ENCODE measurements around the gene MBD3L5. TPM values are rescaled to one million over a fixed set of nuclear protein-coding genes. Genes with fewer than 3 reads are reported as not detected.

MBD3L5 gene
- total RNA-seq, 6 experiments from 2014 or later, result not detected

DNA sequence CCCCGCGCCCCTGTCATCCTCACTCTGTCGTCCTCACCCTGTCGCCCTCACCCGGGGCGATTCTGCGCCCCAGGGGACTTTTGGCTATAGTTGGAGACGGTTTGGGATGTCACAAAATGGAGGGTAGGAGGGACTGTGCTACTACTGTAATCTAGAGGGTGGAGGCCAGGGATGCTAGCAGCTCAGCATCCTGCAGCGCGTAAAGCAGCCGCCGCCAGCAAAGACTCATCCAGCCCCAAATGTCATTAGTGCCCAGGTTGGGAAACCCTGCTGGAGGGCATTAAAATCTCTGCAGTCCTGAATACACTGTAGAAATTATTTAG, 39.5 kb downstream of the MBD3L5 start:
- Mint-ChIP-seq H3K4me1 (ENCODE audit: low read depth) (peaks cover 20% of the 10 kb centered on the region), H3K36me3 (ENCODE audit: low read depth) (peaks cover 22% of the 10 kb centered on the region), H3K9me3 (peaks cover 12% of the 10 kb centered on the region), H3K4me3 (peak overlapping the region; percentile 96), H3K27me3 (ENCODE audit: insufficient read depth) (peaks cover 4% of the 10 kb centered on the region), H3K27ac (peak overlapping the region; percentile 92)
- peak; percentile 4 for DNase-seq
- TF ChIP-seq, protein P1, sequence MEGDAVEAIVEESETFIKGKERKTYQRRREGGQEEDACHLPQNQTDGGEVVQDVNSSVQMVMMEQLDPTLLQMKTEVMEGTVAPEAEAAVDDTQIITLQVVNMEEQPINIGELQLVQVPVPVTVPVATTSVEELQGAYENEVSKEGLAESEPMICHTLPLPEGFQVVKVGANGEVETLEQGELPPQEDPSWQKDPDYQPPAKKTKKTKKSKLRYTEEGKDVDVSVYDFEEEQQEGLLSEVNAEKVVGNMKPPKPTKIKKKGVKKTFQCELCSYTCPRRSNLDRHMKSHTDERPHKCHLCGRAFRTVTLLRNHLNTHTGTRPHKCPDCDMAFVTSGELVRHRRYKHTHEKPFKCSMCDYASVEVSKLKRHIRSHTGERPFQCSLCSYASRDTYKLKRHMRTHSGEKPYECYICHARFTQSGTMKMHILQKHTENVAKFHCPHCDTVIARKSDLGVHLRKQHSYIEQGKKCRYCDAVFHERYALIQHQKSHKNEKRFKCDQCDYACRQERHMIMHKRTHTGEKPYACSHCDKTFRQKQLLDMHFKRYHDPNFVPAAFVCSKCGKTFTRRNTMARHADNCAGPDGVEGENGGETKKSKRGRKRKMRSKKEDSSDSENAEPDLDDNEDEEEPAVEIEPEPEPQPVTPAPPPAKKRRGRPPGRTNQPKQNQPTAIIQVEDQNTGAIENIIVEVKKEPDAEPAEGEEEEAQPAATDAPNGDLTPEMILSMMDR (IDR thresholded peaks at IDR 0.05), result no peak

DNA sequence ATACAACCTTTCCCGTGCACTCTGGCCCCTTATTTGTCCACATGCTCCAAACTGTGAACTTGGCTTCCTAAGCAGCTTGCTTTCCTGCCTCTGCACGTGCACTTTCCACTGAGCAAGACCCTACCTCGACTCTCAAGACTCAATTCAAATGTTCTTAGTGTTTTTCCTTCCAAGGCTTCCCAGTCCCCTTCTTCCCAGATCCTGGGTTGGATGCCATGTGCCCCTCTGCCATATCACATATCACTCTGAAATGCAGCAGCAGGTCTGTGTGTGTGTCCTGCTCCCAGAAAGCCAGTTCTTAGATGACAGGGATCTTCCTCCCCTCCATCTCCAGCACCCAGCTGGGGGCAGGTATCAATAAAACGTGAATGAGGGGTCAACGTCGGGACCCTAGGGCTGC, 42.2 kb downstream of the MBD3L5 start:
- peaks cover 34% of the 10 kb centered on the region for H3K9me3 Mint-ChIP-seq
- no peak for DNase-seq
- peaks cover 17% of the 10 kb centered on the region for H3K4me1 Mint-ChIP-seq (ENCODE audit: low read depth)
- TF ChIP-seq, protein P1 (IDR thresholded peaks at IDR 0.05), result no peak
- peaks cover 4% of the 10 kb centered on the region for H3K27me3 Mint-ChIP-seq (ENCODE audit: insufficient read depth)
- H3K27ac Mint-ChIP-seq, result no peak overlapping the region; the same call in 1 of the 2 replicates
- H3K36me3 Mint-ChIP-seq (ENCODE audit: low read depth), result peaks cover 49% of the 10 kb centered on the region
- H3K4me3 Mint-ChIP-seq, result peak overlapping the region; percentile 64

DNA sequence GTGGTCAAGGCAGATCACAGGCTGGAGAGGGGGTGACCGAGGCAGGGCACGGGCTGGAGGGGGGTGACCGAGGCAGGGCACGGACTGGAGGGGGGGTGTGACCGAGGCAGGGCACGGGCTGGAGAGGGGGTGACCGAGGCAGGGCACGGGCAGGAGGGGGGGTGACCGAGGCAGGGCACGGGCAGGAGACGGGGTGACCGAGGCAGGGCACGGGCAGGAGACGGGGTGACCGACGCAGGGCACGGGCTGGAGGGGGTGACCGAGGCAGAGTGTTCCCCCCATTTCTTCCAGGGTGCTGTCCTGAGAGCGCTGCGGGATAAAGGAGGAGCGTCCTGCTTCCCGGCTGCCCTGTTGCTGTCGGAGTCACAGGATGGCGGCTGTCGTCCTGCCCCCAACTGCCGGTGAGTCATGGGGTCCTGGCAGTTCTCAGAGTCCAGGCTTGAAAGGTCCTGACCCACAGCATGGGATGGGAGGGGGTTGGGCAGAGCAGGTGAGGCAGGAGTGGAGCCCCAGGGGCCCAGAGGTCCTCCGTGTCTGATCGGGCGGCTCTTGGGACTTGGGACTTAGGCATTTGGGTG, 44.4 kb downstream of the MBD3L5 start:
- Mint-ChIP-seq H3K4me1 (ENCODE audit: low read depth) (no peaks in the 10 kb centered on the region), H3K9me3 (peaks cover 57% of the 10 kb centered on the region), H3K4me3 (no peak overlapping the region), H3K27ac (no peak overlapping the region), H3K27me3 (ENCODE audit: insufficient read depth) (peaks cover 3% of the 10 kb centered on the region; the same call in 1 of the 2 replicates), H3K36me3 (ENCODE audit: low read depth) (peaks cover 72% of the 10 kb centered on the region)
- TF ChIP-seq, protein P1 (IDR thresholded peaks at IDR 0.05), result no peak
- no peak for DNase-seq

DNA sequence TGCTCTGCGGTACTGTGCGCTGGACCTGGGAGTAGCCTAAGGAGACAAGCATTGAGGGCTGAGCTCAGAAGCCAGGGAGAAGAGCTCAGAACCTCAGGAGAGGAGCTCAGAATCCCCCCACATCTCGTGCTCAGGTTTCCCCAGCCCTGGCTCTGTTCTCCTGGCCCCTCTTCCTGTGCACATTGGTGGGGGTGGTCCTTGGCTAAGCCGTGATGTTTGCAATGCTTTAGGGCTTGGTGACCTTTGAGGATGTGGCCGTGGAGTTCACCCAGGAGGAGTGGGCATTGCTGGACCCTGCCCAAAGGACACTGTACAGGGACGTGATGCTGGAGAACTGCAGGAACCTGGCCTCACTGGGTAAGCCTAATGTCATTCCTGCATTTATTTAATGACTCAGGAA, 45.8 kb downstream of the MBD3L5 start:
- TF ChIP-seq, protein P1 (IDR thresholded peaks at IDR 0.05), result no peak
- Mint-ChIP-seq H3K9me3 (peaks cover 70% of the 10 kb centered on the region), H3K4me1 (ENCODE audit: low read depth) (no peaks in the 10 kb centered on the region), H3K36me3 (ENCODE audit: low read depth) (peaks cover 85% of the 10 kb centered on the region), H3K4me3 (no peak overlapping the region), H3K27ac (no peak overlapping the region), H3K27me3 (ENCODE audit: insufficient read depth) (peaks cover 3% of the 10 kb centered on the region; the same call in 1 of the 2 replicates)
- DNase-seq, result no peak

DNA sequence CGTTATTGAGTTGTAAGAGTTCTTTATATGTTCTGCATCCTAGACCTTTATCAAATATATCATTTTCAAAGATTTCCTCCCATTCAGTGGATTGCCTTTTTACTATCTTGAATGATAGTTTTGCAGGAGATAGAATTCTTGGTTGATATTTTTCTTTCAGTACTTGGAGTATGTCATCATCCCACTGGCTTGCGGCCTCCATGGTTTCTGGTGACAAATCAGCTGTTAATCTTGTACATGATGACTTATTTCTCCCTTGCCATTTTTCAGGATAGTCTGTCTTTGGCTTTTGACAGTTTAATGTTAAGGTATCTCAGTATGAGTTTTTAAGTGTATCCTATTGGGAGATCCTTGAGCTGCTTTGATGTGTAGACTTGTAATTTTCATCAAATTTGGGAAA, 47.6 kb downstream of the MBD3L5 start:
- peaks cover 4% of the 10 kb centered on the region for H3K27me3 Mint-ChIP-seq (ENCODE audit: insufficient read depth)
- DNase-seq, result no peak
- no peak overlapping the region for H3K4me3 Mint-ChIP-seq
- H3K9me3 Mint-ChIP-seq, result peaks cover 83% of the 10 kb centered on the region
- TF ChIP-seq, protein P1 (IDR thresholded peaks at IDR 0.05), result no peak
- peaks cover 96% of the 10 kb centered on the region for H3K36me3 Mint-ChIP-seq (ENCODE audit: low read depth)
- no peaks in the 10 kb centered on the region for H3K4me1 Mint-ChIP-seq (ENCODE audit: low read depth)
- no peak overlapping the region for H3K27ac Mint-ChIP-seq

Other genes starting within 250 kb of the MBD3L5 start
- under 1 TPM in 4 of 6 experiments, not detected in 2; 0.14 to 0.33 (median 0.23) TPM for gene ADGRE1, start 143.0 kb upstream of the MBD3L5 start, total RNA-seq (2021; fragmentation: NEBNext Ultra II Directional; extraction: Animal tissue kit (Norgen Biotek cat#: 25700))
- gene MBD3L2B, start 9.1 kb upstream of the MBD3L5 start, total RNA-seq (2021; fragmentation: NEBNext Ultra II Directional; extraction: Animal tissue kit (Norgen Biotek cat#: 25700)), result not detected
- not detected for gene MBD3L4, start 9.6 kb downstream of the MBD3L5 start, total RNA-seq (2021; fragmentation: NEBNext Ultra II Directional; extraction: Animal tissue kit (Norgen Biotek cat#: 25700))
- gene MBD3L2, start 18.7 kb downstream of the MBD3L5 start, total RNA-seq (2021; fragmentation: NEBNext Ultra II Directional; extraction: Animal tissue kit (Norgen Biotek cat#: 25700)), result not detected
- gene MBD3L3, start 28.1 kb downstream of the MBD3L5 start, total RNA-seq (2021; fragmentation: NEBNext Ultra II Directional; extraction: Animal tissue kit (Norgen Biotek cat#: 25700)), result not detected
- gene ZNF557, start 39.1 kb downstream of the MBD3L5 start, total RNA-seq (2021; fragmentation: NEBNext Ultra II Directional; extraction: Animal tissue kit (Norgen Biotek cat#: 25700)), result 1 to 10 TPM; 7.8 to 9.3 (median 8.7) TPM